ENCODE data around the gene BAD. TPM values are rescaled to one million over a fixed set of nuclear protein-coding genes. Genes with fewer than 3 reads are reported as not detected.

BAD gene
- total and polyA plus RNA-seq, 11 donors, result 41.5 to 123 (median 58.5) TPM

GRCh38 chr11:64251016-64251752 lies 33.3 kb downstream of the BAD start, which contains the start of gene PLCB3:
Gene PLCB3, plus strand, starts transcription at chr11:64251530. Its CDS starts 120 bp downstream, at chr11:64251650.
- peak within 1 kb of the TSS; percentile 62 to 100 (median 92) for H3K4me3 ChIP-seq
- peaks cover 5 to 55% (median 33%) of the 10 kb centered on the region in 12 donors for H3K4me1 ChIP-seq
- peaks cover 0 to 19% (median 13%) of the 10 kb centered on the region in 9 donors for H3K36me3 ChIP-seq
- ATAC-seq (peak; percentile 21 to 64 (median 50)), DNase-seq (peak in 4 of 5 donors; percentile 65 to 85 (median 72))
- no peaks in the 10 kb centered on the region for H3K9me3 ChIP-seq
- H3K27me3 ChIP-seq, result no peaks in the 10 kb centered on the region
- intact Hi-C loops (cut with DNase I), result loop anchor here in 4 of 10 donors (1.0 to 10.0 kb wide), 6 partner anchors 17 to 54 kb away; partner anchors contain the start of genes CATSPERZ (in 3 of the 4) and ESRRA (in 1 of the 4)
- WGBS, 4 donors, result 0 to 2% (median 1%) methylated on average over 21 to 75 of the region's 75 CpGs
- H3K27ac ChIP-seq, result peak within 1 kb of the TSS in 11 of 12 donors; percentile 62 to 92 (median 79)
- TF ChIP-seq POLR2A (IDR thresholded peaks at IDR 0.05), result peak in 1 of 2 donors; percentile 68
- TF ChIP-seq CTCF (IDR thresholded peaks at IDR 0.05), result peak; percentile 49 to 94 (median 80)

- Histone ChIP-seq H3K27ac (peak overlapping the region in 6 of 12 donors; percentile 10 to 92 (median 65)), H3K9me3 (no peaks in the 10 kb centered on the region), H3K27me3 (no peaks in the 10 kb centered on the region), H3K36me3 (peaks cover 0 to 12% (median 6%) of the 10 kb centered on the region in 9 donors), H3K4me3 (peak overlapping the region; percentile 20 to 100 (median 88)), H3K4me1 (peaks cover 5 to 62% (median 36%) of the 10 kb centered on the region in 12 donors)
- WGBS, 4 donors, result 21 to 23% (median 23%) methylated on average over 13 of the region's 13 CpGs
- ATAC-seq (no peak), DNase-seq (no peak)
- TF ChIP-seq CTCF (IDR thresholded peaks at IDR 0.05) (no peak), POLR2A (IDR thresholded peaks at IDR 0.05) (no peak)
- intact Hi-C loops (cut with DNase I), result loop anchor here in 4 of 10 donors (1.0 to 10.0 kb wide), 6 partner anchors 18 to 54 kb away; partner anchors contain the start of genes CATSPERZ (in 3 of the 4) and ESRRA (in 1 of the 4)
These were observed 34.0 kb downstream of the BAD start for GRCh38 chr11:64250415-64251015.

- H3K4me1 ChIP-seq, result peaks cover 5 to 69% (median 39%) of the 10 kb centered on the region in 12 donors
- intact Hi-C loops (cut with DNase I), result loop anchor here in 4 of 10 donors (2.0 to 10.0 kb wide), 4 partner anchors 19 to 55 kb away; partner anchors contain the start of genes CATSPERZ (in 3 of the 4) and ESRRA (in 1 of the 4)
- TF ChIP-seq CTCF (IDR thresholded peaks at IDR 0.05), result no peak
- TF ChIP-seq POLR2A (IDR thresholded peaks at IDR 0.05), result no peak
- DNase-seq (no peak), ATAC-seq (no peak)
- 89 to 95% (median 92%) methylated on average over 7 to 8 of the region's 8 CpGs for WGBS, 4 donors
- H3K27me3 ChIP-seq, result no peaks in the 10 kb centered on the region
- H3K27ac ChIP-seq, result no peak overlapping the region
- H3K36me3 ChIP-seq, result peaks cover 0 to 5% (median 4%) of the 10 kb centered on the region in 9 donors
- H3K4me3 ChIP-seq, result no peak overlapping the region
- no peaks in the 10 kb centered on the region for H3K9me3 ChIP-seq
These were observed 34.7 kb downstream of the BAD start for GRCh38 chr11:64249563-64250414.

Measured in heart left ventricle (tissue), 16 donors.